ENCODE measurements around the gene IL11. TPM values are rescaled to one million over a fixed set of nuclear protein-coding genes. Genes with fewer than 3 reads are reported as not detected.

Gene IL11
- 0.06 and 0.62 TPM in 2 replicates for total RNA-seq (ENCODE audit: low replicate concordance)

GRCh38 chr19:55370305-55370988, at the start of gene IL11:
TSS of gene IL11 (minus strand) at chr19:55370463. CDS start at chr19:55370310, 153 bp downstream.
- Mint-ChIP-seq H3K27ac (no peak within 1 kb of the TSS), H3K4me3 (peak within 1 kb of the TSS; percentile 85), H3K36me3 (no peaks in the 10 kb centered on the region), H3K9me3 (peaks cover 2% of the 10 kb centered on the region), H3K4me1 (peaks cover 21% of the 10 kb centered on the region), H3K27me3 (ENCODE audit: insufficient read depth, low read depth) (peaks cover 38% of the 10 kb centered on the region)
- no peaks in the 10 kb centered on the region for H3K9me3 ChIP-seq (ENCODE audit: low read depth)
- no peaks in the 10 kb centered on the region for H3K79me2 ChIP-seq (ENCODE audit: low read depth)
- no peak within 1 kb of the TSS for H3K9ac ChIP-seq
- peaks cover 80% of the 10 kb centered on the region for H3K27me3 ChIP-seq
- peak within 1 kb of the TSS; percentile 95 for H3K4me2 ChIP-seq
- no peaks in the 10 kb centered on the region for H3K36me3 ChIP-seq
- H3K27ac ChIP-seq: no peak within 1 kb of the TSS
- peaks cover 14% of the 10 kb centered on the region for H3K4me1 ChIP-seq
- H2AFZ ChIP-seq (replicated peaks): peak within 1 kb of the TSS; percentile 89
- H3F3A ChIP-seq (ENCODE audit: low read depth): peaks cover 19% of the 10 kb centered on the region
- H4K20me1 ChIP-seq (ENCODE audit: low read depth): no peaks in the 10 kb centered on the region
- peak; percentile 44 for DNase-seq (ENCODE audit: low spot score)
- no peak for TF ChIP-seq CTCF (IDR thresholded peaks at IDR 0.05)
- TF ChIP-seq EZH2 (IDR thresholded peaks at IDR 0.05): peak; percentile 47
- peak; percentile 60 for TF ChIP-seq EZH2phosphoT487 (IDR thresholded peaks at IDR 0.05)
- H3K4me3 ChIP-seq: peak within 1 kb of the TSS; percentile 55

GRCh38 chr19:55419624-55420236, 49.5 kb upstream of the IL11 start:
- H3K27ac ChIP-seq: no peak overlapping the region
- H3K27me3 ChIP-seq: peaks cover 19% of the 10 kb centered on the region
- no peaks in the 10 kb centered on the region for H3K9me3 Mint-ChIP-seq
- no peaks in the 10 kb centered on the region for H4K20me1 ChIP-seq (ENCODE audit: low read depth)
- H3K9ac ChIP-seq: no peak overlapping the region
- H3K4me1 ChIP-seq: no peaks in the 10 kb centered on the region
- H2AFZ ChIP-seq (replicated peaks): no peak overlapping the region
- DNase-seq (ENCODE audit: low spot score): no peak
- no peaks in the 10 kb centered on the region for H3F3A ChIP-seq (ENCODE audit: low read depth)
- TF ChIP-seq EZH2phosphoT487 (IDR thresholded peaks at IDR 0.05) (no peak), CTCF (IDR thresholded peaks at IDR 0.05) (no peak), EZH2 (IDR thresholded peaks at IDR 0.05) (no peak)
- no peak overlapping the region for H3K4me2 ChIP-seq
- H3K9me3 ChIP-seq (ENCODE audit: low read depth): no peaks in the 10 kb centered on the region
- no peaks in the 10 kb centered on the region for H3K79me2 ChIP-seq (ENCODE audit: low read depth)
- H3K27me3 Mint-ChIP-seq (ENCODE audit: insufficient read depth, low read depth): peaks cover 15% of the 10 kb centered on the region
- H3K36me3 ChIP-seq: no peaks in the 10 kb centered on the region
- H3K4me1 Mint-ChIP-seq: peaks cover 5% of the 10 kb centered on the region
- no peak overlapping the region for H3K4me3 ChIP-seq
- H3K27ac Mint-ChIP-seq: no peak overlapping the region
- no peaks in the 10 kb centered on the region for H3K36me3 Mint-ChIP-seq
- no peak overlapping the region for H3K4me3 Mint-ChIP-seq

- H4K20me1 ChIP-seq (ENCODE audit: low read depth): no peaks in the 10 kb centered on the region
- H3K27ac Mint-ChIP-seq: no peak overlapping the region
- no peak overlapping the region for H3K9ac ChIP-seq
- no peaks in the 10 kb centered on the region for H3K9me3 ChIP-seq (ENCODE audit: low read depth)
- no peak overlapping the region for H3K4me2 ChIP-seq
- H2AFZ ChIP-seq (replicated peaks): no peak overlapping the region
- no peak for TF ChIP-seq EZH2phosphoT487 (IDR thresholded peaks at IDR 0.05)
- TF ChIP-seq CTCF (IDR thresholded peaks at IDR 0.05): no peak
- TF ChIP-seq EZH2 (IDR thresholded peaks at IDR 0.05): no peak
- H3K4me3 ChIP-seq: no peak overlapping the region
- H3K79me2 ChIP-seq (ENCODE audit: low read depth): no peaks in the 10 kb centered on the region
- H3K27ac ChIP-seq: no peak overlapping the region
- H3K27me3 ChIP-seq: peaks cover 19% of the 10 kb centered on the region
- peaks cover 17% of the 10 kb centered on the region for H3K27me3 Mint-ChIP-seq (ENCODE audit: insufficient read depth, low read depth)
- H3K4me3 Mint-ChIP-seq: no peak overlapping the region
- no peaks in the 10 kb centered on the region for H3K36me3 Mint-ChIP-seq
- H3F3A ChIP-seq (ENCODE audit: low read depth): no peaks in the 10 kb centered on the region
- DNase-seq (ENCODE audit: low spot score): no peak
- H3K9me3 Mint-ChIP-seq: no peaks in the 10 kb centered on the region
- peaks cover 5% of the 10 kb centered on the region for H3K4me1 Mint-ChIP-seq
- H3K36me3 ChIP-seq: no peaks in the 10 kb centered on the region
- H3K4me1 ChIP-seq: no peaks in the 10 kb centered on the region
Observed at GRCh38 chr19:55419103-55419502, 48.8 kb upstream of the IL11 start.

All from neural progenitor cell (in vitro differentiated cells).